Measurements from ENCODE around the gene C1orf122.

C1orf122 gene

DNA sequence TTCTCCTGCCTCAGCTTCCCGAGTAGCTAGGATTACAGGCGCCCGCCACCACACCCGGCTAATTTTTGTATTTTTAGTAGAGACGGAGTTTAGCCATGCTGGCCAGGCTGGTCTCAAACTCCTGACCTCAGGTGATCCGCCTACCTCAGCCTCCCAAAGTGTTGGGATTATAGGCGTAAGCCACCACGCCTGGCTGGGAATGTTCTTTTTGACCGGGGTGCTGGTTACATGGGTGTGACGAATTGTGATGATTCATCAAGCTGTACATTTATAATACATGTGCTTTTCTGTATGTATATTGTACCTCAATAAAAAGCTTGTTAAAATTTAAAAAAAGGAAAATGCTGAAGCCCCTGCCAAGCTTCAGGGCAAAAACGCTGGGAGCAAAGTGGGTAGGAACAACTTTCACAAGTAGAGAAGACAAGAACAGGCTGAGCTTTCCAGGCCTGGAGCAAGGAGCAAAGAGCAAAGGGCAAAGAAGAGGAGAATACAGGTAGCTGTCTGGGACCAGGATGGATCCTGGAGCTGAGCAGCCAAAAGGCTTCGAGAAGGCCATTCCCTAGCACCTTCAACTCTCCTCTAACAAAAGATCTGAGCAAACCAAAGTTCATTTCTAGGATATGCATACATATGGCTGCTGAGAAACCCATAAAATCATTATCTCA lies 21.0 kb downstream of the C1orf122 start:
- Histone ChIP-seq H3K4me3 (ENCODE audit: low read length) (no peak overlapping the region), H3K9ac (ENCODE audit: low read depth, low read length) (no peak overlapping the region)

DNA sequence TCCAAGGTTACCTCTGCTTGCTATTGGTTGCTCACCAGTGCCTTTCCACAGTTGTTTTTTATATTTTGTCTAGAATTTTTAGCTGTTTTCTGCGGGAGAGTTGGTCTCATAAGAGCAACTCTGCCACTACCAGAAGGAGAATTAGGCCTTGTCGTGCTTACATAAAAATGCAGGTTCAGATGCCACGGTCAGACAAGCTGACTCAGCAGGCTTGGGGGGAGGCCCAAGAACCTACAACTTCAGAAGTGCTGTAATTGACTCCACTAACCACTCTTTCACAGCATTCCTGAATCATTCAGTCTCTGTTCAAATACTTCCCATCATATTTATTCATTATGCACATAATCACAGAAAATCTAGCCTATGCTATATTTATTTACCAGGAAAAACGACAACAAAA lies 23.5 kb downstream of the C1orf122 start:
- no peaks in the 10 kb centered on the region for H3K4me1 ChIP-seq (ENCODE audit: insufficient read depth, low read length)
- H3K9me3 ChIP-seq (ENCODE audit: insufficient read depth, low read depth, low read length), result no peaks in the 10 kb centered on the region
- H3K4me3 ChIP-seq (ENCODE audit: low read length), result no peak overlapping the region
- no peaks in the 10 kb centered on the region for H3K27me3 ChIP-seq (ENCODE audit: insufficient read depth, low read length)
- H3K36me3 ChIP-seq (ENCODE audit: insufficient read depth, low read depth, low read length), result peaks cover 71% of the 10 kb centered on the region
- H3K9ac ChIP-seq (ENCODE audit: low read depth, low read length), result no peak overlapping the region
- no peak overlapping the region for H3K27ac ChIP-seq (ENCODE audit: low read length)

More for the DNA sequence above, 21.0 kb downstream of the C1orf122 start:
- no peak overlapping the region for H3K27ac ChIP-seq (ENCODE audit: low read length)
- H3K9me3 ChIP-seq (ENCODE audit: insufficient read depth, low read depth, low read length), result no peaks in the 10 kb centered on the region
- no peaks in the 10 kb centered on the region for H3K4me1 ChIP-seq (ENCODE audit: insufficient read depth, low read length)
- peaks cover 51% of the 10 kb centered on the region for H3K36me3 ChIP-seq (ENCODE audit: insufficient read depth, low read depth, low read length)
- no peaks in the 10 kb centered on the region for H3K27me3 ChIP-seq (ENCODE audit: insufficient read depth, low read length)

DNA sequence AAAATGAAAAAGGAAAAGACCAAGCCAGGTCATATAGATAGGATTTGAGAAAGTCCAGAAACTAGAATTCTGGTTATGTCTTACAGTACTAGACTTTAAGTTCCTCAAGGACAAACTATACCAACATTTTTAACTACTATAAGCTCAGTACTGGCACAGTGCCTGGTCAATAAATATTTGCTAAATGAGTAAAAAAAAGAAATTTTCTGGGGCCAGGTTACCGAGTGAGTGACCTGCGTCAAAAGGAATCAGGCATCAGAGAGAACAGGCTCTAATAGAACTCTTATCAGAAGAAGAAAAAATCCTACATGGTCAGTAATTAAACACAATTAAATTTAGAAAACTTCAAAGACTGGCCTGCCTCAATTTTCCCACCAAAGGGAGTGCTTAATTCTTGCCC lies 24.2 kb downstream of the C1orf122 start:
- Histone ChIP-seq H3K9me3 (ENCODE audit: insufficient read depth, low read depth, low read length) (no peaks in the 10 kb centered on the region), H3K9ac (ENCODE audit: low read depth, low read length) (no peak overlapping the region), H3K36me3 (ENCODE audit: insufficient read depth, low read depth, low read length) (peaks cover 78% of the 10 kb centered on the region), H3K27me3 (ENCODE audit: insufficient read depth, low read length) (no peaks in the 10 kb centered on the region), H3K4me1 (ENCODE audit: insufficient read depth, low read length) (no peaks in the 10 kb centered on the region), H3K4me3 (ENCODE audit: low read length) (no peak overlapping the region), H3K27ac (ENCODE audit: low read length) (no peak overlapping the region)

DNA sequence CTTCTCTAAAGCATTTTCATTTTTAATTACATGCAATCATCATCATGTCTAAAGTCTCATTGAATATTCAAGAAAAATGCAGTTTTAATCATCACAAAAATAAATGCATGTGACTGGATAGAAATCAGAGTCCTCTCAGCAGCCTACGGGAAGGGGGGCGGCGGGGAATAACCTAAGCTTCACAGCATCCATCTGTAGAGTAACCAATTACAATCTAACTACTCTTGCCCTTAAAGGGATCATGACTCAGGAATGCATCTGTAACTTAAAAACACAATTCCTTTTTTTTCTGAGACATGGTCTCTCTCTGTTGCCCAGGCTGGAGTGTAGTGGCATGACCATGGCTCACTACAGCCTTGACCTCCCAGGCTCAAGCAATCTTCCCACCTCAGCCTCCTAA lies 29.2 kb downstream of the C1orf122 start:
- Histone ChIP-seq H3K4me1 (ENCODE audit: insufficient read depth, low read length) (no peaks in the 10 kb centered on the region), H3K9me3 (ENCODE audit: insufficient read depth, low read depth, low read length) (no peaks in the 10 kb centered on the region), H3K27me3 (ENCODE audit: insufficient read depth, low read length) (no peaks in the 10 kb centered on the region), H3K36me3 (ENCODE audit: insufficient read depth, low read depth, low read length) (peaks cover 80% of the 10 kb centered on the region), H3K4me3 (ENCODE audit: low read length) (no peak overlapping the region), H3K9ac (ENCODE audit: low read depth, low read length) (no peak overlapping the region), H3K27ac (ENCODE audit: low read length) (no peak overlapping the region)

DNA sequence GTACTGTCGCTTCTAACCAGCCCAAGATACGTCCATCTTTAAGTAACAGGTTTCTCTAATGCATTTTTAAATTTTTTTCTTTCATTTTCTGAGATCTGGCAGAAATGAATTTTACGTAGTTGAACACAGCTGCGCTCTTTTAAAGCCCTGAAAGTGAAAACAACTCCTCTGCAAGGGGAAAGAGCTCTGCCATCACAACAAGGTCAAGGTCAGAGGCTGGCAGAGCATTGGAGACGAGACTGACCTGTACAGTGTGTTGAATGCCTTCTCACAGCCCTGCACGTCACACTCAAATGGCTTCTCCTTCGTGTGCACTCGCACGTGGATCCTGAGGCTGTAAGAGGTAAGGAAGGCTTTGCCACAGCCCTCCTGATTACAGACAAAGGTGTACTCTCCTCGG lies 32.1 kb downstream of the C1orf122 start:
- Histone ChIP-seq H3K27me3 (ENCODE audit: insufficient read depth, low read length) (no peaks in the 10 kb centered on the region), H3K4me3 (ENCODE audit: low read length) (no peak overlapping the region), H3K27ac (ENCODE audit: low read length) (no peak overlapping the region), H3K4me1 (ENCODE audit: insufficient read depth, low read length) (no peaks in the 10 kb centered on the region), H3K9me3 (ENCODE audit: insufficient read depth, low read depth, low read length) (no peaks in the 10 kb centered on the region), H3K9ac (ENCODE audit: low read depth, low read length) (no peak overlapping the region), H3K36me3 (ENCODE audit: insufficient read depth, low read depth, low read length) (peaks cover 55% of the 10 kb centered on the region)

DNA sequence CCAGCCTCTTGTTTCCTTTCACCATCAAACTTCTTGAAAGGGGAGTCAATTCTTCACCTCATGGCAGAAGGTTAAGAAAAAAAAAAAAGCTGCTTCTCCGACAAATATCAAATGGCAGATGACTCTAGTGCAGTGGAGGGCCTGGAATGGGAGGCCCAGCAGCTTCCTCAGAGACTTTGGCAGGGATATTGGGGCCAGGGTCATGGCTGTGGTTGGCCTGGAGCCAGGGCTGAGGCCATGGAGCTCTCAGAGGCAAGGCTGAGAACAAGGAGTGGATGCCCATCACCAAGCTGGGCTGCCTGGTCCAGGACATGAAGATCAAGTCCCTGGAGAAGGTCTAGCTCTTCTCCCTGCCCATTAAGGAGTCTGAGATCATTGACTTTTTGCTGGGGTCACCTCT lies 33.1 kb downstream of the C1orf122 start:
- Histone ChIP-seq H3K4me1 (ENCODE audit: insufficient read depth, low read length) (no peaks in the 10 kb centered on the region), H3K9me3 (ENCODE audit: insufficient read depth, low read depth, low read length) (no peaks in the 10 kb centered on the region), H3K27ac (ENCODE audit: low read length) (no peak overlapping the region), H3K9ac (ENCODE audit: low read depth, low read length) (no peak overlapping the region), H3K4me3 (ENCODE audit: low read length) (no peak overlapping the region), H3K36me3 (ENCODE audit: insufficient read depth, low read depth, low read length) (peaks cover 45% of the 10 kb centered on the region), H3K27me3 (ENCODE audit: insufficient read depth, low read length) (no peaks in the 10 kb centered on the region)

DNA sequence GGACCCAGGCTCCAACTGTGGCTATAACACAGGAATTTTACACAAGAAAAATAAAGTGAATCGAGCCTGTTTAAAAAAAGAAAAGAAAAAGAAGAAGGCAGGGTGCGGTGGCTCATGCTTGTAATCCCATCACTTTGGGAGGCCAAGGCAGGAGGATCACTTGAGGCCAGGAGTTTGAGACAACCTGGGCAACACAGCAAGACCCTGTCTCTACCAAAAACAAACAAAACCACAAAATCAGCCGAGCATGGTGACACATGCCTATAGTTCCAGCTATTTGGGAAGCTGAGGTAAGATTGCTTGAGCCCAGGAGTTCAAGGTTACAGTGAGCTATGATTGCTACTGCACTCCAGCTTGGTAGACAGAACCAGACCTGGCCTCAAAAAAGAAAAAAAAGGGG lies 34.1 kb downstream of the C1orf122 start:
- H3K27ac ChIP-seq (ENCODE audit: low read length), result no peak overlapping the region
- H3K9me3 ChIP-seq (ENCODE audit: insufficient read depth, low read depth, low read length), result no peaks in the 10 kb centered on the region
- peaks cover 36% of the 10 kb centered on the region for H3K36me3 ChIP-seq (ENCODE audit: insufficient read depth, low read depth, low read length)
- H3K4me3 ChIP-seq (ENCODE audit: low read length), result no peak overlapping the region
- no peak overlapping the region for H3K9ac ChIP-seq (ENCODE audit: low read depth, low read length)
- H3K27me3 ChIP-seq (ENCODE audit: insufficient read depth, low read length), result no peaks in the 10 kb centered on the region
- no peaks in the 10 kb centered on the region for H3K4me1 ChIP-seq (ENCODE audit: insufficient read depth, low read length)

DNA sequence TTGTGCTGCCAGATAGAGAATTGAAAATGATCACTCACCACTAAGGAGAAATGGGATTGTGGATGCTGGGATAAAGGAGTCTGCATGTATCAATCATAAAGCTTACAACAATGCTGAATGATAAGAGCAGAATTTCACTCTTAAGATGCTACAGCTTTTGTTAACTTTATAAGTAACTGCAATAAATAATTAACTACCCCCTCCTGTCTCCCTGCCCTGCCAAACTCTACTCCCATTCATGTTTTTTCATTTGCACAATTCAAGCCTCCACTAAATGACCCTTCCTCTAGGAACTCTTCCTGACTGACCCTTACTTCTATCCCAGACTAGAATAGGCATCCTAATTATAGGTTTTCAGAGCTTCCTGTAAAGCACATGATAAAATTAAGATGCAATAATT lies 36.9 kb downstream of the C1orf122 start:
- H3K36me3 ChIP-seq (ENCODE audit: insufficient read depth, low read depth, low read length), result peaks cover 12% of the 10 kb centered on the region
- no peak overlapping the region for H3K27ac ChIP-seq (ENCODE audit: low read length)
- H3K4me1 ChIP-seq (ENCODE audit: insufficient read depth, low read length), result no peaks in the 10 kb centered on the region
- no peak overlapping the region for H3K9ac ChIP-seq (ENCODE audit: low read depth, low read length)
- no peak overlapping the region for H3K4me3 ChIP-seq (ENCODE audit: low read length)
- no peaks in the 10 kb centered on the region for H3K27me3 ChIP-seq (ENCODE audit: insufficient read depth, low read length)
- no peaks in the 10 kb centered on the region for H3K9me3 ChIP-seq (ENCODE audit: insufficient read depth, low read depth, low read length)

DNA sequence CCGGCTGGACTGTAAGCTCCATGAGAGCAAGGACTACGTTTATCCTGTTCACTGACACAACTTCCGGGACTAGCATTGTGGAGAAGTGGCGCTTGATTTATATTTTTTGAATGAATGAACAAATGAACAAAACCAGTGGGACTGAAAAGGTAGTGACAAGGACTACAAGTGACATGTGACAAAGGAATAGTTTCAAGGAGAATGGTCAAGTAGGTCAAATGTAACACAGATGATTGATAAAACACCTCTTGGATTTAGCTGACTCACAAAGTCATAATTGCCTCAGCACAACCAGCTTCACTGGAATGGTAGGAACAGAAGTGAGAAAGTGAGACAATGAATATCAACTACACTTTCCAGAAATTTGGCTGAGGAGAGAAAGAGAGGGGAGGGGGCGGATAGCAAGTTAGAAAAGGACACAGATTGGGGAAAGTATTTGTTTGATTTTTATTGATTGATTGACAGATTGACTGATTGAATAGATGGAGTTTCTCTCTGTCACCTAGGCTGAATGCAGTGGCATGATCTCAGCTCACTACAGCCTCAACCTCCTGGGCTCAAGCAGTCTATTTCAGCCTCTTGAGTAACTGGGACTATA lies 37.6 kb downstream of the C1orf122 start:
- Histone ChIP-seq H3K27me3 (ENCODE audit: insufficient read depth, low read length) (no peaks in the 10 kb centered on the region), H3K9me3 (ENCODE audit: insufficient read depth, low read depth, low read length) (no peaks in the 10 kb centered on the region), H3K36me3 (ENCODE audit: insufficient read depth, low read depth, low read length) (peaks cover 6% of the 10 kb centered on the region; the same call in 1 of the 2 replicates), H3K4me3 (ENCODE audit: low read length) (no peak overlapping the region), H3K27ac (ENCODE audit: low read length) (no peak overlapping the region), H3K4me1 (ENCODE audit: insufficient read depth, low read length) (no peaks in the 10 kb centered on the region), H3K9ac (ENCODE audit: low read depth, low read length) (no peak overlapping the region)

DNA sequence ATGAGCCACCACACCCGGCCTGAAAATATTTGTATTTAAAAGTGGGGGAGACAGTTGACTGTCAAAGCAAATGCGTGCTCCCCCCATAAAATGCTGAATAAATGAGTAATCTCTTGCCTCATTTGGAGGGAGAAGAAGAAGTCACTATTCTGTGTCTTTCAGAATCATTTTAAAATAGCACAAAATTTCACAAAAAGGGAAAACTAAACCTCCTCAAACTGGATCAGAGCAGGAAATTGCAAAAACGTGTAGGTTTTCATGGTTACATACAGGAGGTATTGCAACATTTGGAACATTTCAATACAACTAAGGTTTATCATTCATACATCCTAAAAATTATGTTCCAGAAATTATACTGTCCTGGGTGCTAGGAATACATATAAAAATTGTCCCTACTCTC lies 38.2 kb downstream of the C1orf122 start:
- Histone ChIP-seq H3K4me3 (ENCODE audit: low read length) (no peak overlapping the region), H3K36me3 (ENCODE audit: insufficient read depth, low read depth, low read length) (0 out of 2 replicates have a peak, but pooled peaks cover 1% of the 10 kb centered on the region), H3K9ac (ENCODE audit: low read depth, low read length) (no peak overlapping the region), H3K4me1 (ENCODE audit: insufficient read depth, low read length) (no peaks in the 10 kb centered on the region), H3K9me3 (ENCODE audit: insufficient read depth, low read depth, low read length) (no peaks in the 10 kb centered on the region), H3K27ac (ENCODE audit: low read length) (no peak overlapping the region), H3K27me3 (ENCODE audit: insufficient read depth, low read length) (no peaks in the 10 kb centered on the region)

DNA sequence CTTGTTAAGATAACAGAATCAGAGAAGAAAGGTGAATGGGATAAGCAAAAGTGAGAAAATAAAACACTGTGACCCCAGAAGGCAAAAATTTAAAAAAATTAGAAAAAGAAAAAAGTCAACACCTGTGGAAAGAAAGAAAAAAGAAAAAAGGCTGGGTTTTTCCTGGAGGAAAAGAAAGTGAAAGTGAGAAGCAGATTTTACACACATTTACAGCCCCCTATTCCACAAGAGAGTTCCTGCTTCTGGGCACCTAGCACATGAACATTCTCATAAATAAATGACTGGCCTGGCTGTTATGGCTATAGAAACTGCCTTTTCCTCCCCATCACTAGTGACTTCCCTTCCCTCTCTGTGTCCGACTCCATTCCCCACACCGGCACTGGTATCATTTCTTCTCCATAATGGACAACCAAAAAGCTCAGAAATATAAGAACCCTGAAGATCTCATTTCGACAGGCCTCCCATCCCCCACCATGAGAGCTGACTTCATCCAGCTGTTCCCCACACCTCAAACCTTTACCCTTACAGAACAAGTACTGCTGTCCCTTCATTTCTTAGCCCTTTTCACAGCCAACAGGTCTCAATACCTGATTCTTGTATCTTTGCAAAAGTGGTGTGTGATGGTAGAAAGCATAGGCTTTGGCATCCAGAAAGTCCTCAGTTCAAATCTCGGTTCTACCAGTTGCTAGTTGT lies 39.2 kb downstream of the C1orf122 start:
- Histone ChIP-seq H3K27ac (ENCODE audit: low read length) (no peak overlapping the region), H3K4me1 (ENCODE audit: insufficient read depth, low read length) (no peaks in the 10 kb centered on the region), H3K9ac (ENCODE audit: low read depth, low read length) (no peak overlapping the region), H3K9me3 (ENCODE audit: insufficient read depth, low read depth, low read length) (no peaks in the 10 kb centered on the region), H3K27me3 (ENCODE audit: insufficient read depth, low read length) (no peaks in the 10 kb centered on the region), H3K4me3 (ENCODE audit: low read length) (no peak overlapping the region), H3K36me3 (ENCODE audit: insufficient read depth, low read depth, low read length) (no peaks in the 10 kb centered on the region)

DNA sequence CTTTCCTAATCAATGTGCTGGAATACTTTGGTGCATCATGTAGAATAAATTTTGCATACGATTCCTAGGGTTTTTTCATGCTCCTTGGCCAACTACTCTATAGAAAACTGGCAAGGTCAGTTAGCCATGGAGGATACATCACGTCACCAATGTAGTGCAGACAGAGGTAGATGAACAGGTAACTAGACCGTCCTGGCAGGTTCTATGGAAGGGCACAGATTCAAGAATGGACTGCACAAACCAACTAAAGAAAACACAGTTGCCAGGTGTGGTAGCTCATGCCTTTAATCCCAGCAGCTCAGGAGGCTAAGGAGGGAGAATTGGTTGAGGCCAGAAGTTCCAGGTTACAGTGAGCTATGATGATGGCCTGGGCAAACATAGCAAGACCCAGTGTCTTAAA lies 41.9 kb downstream of the C1orf122 start:
- no peak overlapping the region for H3K4me3 ChIP-seq (ENCODE audit: low read length)
- no peak overlapping the region for H3K27ac ChIP-seq (ENCODE audit: low read length)
- no peak overlapping the region for H3K9ac ChIP-seq (ENCODE audit: low read depth, low read length)
- H3K9me3 ChIP-seq (ENCODE audit: insufficient read depth, low read depth, low read length), result no peaks in the 10 kb centered on the region
- peaks cover 13% of the 10 kb centered on the region for H3K36me3 ChIP-seq (ENCODE audit: insufficient read depth, low read depth, low read length)
- H3K27me3 ChIP-seq (ENCODE audit: insufficient read depth, low read length), result no peaks in the 10 kb centered on the region
- H3K4me1 ChIP-seq (ENCODE audit: insufficient read depth, low read length), result no peaks in the 10 kb centered on the region

Data from iPS-20b (cell line).